ENCODE measurements around the gene TNK2. TPM values are rescaled to one million over a fixed set of nuclear protein-coding genes. Genes with fewer than 3 reads are reported as not detected.

Gene TNK2
- total and polyA plus RNA-seq, 2 of the 8 experiments (the other 6 are each of a cell fraction or from before 2014, with no cell fraction given), result 10.4 to 33.9 TPM

GRCh38 chr3:195877136-195877715, 31.1 kb downstream of the TNK2 start:
- H3K27ac ChIP-seq (ENCODE audit: low read depth, low read length), result no peak overlapping the region
- H2BK12ac ChIP-seq (ENCODE audit: low read depth, low read length), result no peak overlapping the region
- no peak overlapping the region for H3K9ac ChIP-seq (replicated peaks in 1 of 4; ENCODE audit: extremely low read depth in 1 of 4, low read depth in 3 of 4, low read length in 3 of 4)
- H3K23me2 ChIP-seq (ENCODE audit: low read depth, low read length), result no peaks in the 10 kb centered on the region
- no peak overlapping the region for H2BK5ac ChIP-seq (ENCODE audit: low read depth, low read length)
- no peaks in the 10 kb centered on the region for H3K27me3 ChIP-seq (replicated peaks in 1 of 4; ENCODE audit: control insufficient read depth in 3 of 4, extremely low read depth in 1 of 4, insufficient read depth in 3 of 4, low read length in 3 of 4)
- POLR2A ChIA-PET (ENCODE audit: partially characterized antibody), result no interaction called here
- no peak overlapping the region for H3K23ac ChIP-seq (ENCODE audit: insufficient read length)
- DNase-seq (ENCODE audit: low read depth in 1 of 2, low spot score in 2 of 2), result no peak
- FAIRE-seq, result no peak
- H3K79me1 ChIP-seq (ENCODE audit: low read depth, low read length), result peaks cover 2% of the 10 kb centered on the region; the same call in 1 of the 2 replicates
- WGBS, 2 experiments (ENCODE audit: extremely low coverage in 1 of 2, insufficient coverage in 1 of 2, insufficient read length in 1 of 2, insufficient replicate concordance in 2 of 2, low coverage in 1 of 2, low lambda C conversion rate in 2 of 2, missing lambda C conversion rate in 1 of 2), result 89% methylated on average over 10 of the region's 10 CpGs; no CpG with 5 or more reads in 1 of the 2 experiments
- no peak for TF ChIP-seq GTF2F1 (IDR thresholded peaks at IDR 0.05; ENCODE audit: borderline replicate concordance, low read depth, low read length)
- no peak for TF ChIP-seq USF2 (IDR thresholded peaks at IDR 0.05; ENCODE audit: low read length)
- TF ChIP-seq NANOG (IDR thresholded peaks at IDR 0.05; ENCODE audit: insufficient read depth, low read depth, low read length, poor library complexity, severe bottlenecking), result no peak
- no peak for TF ChIP-seq SUZ12 (IDR thresholded peaks at IDR 0.05; ENCODE audit: low read length)
- no peak for TF ChIP-seq SIN3A (conservative IDR thresholded peaks at IDR 0.05 in 1 of 2, IDR thresholded peaks at IDR 0.05 in 1 of 2; ENCODE audit: low read depth in 1 of 2, low read length in 2 of 2)
- no peak for TF ChIP-seq SP1 (IDR thresholded peaks at IDR 0.05; ENCODE audit: low read depth, low read length)
- TF ChIP-seq KDM5A (IDR thresholded peaks at IDR 0.05; ENCODE audit: low read length), result no peak
- no peak for TF ChIP-seq CEBPB (IDR thresholded peaks at IDR 0.05; ENCODE audit: low read depth, low read length)
- TF ChIP-seq HDAC2 (IDR thresholded peaks at IDR 0.05; ENCODE audit: borderline replicate concordance in 1 of 2, low read depth in 2 of 2, low read length in 2 of 2), result no peak
- no peak overlapping the region for H2BK20ac ChIP-seq (ENCODE audit: low read length)
- no peak overlapping the region for H4K5ac ChIP-seq (ENCODE audit: insufficient read length, low read depth, low read length)
- H4K8ac ChIP-seq (ENCODE audit: extremely low read depth, insufficient read depth, low read length), result no peak overlapping the region
- no peaks in the 10 kb centered on the region for H3K79me2 ChIP-seq (ENCODE audit: control insufficient read depth in 1 of 2, insufficient read depth in 2 of 2, low read length in 2 of 2)
- no peaks in the 10 kb centered on the region; a peak in 1 of 7 replicates for H3K4me1 ChIP-seq (replicated peaks in 1 of 4; ENCODE audit: control insufficient read depth in 3 of 4, insufficient read depth in 4 of 4, low read length in 3 of 4)
- H3K14ac ChIP-seq (ENCODE audit: insufficient read length), result no peak overlapping the region
- CTCF ChIA-PET (ENCODE audit: partially characterized antibody), result interaction anchor here (0.6 to 3.6 kb wide), 14 partner anchors 8 to 1097 kb away, joined by 3 to 20 read pairs (median 4); no protein-coding TSS in a partner anchor
- H2AK5ac ChIP-seq (ENCODE audit: low read depth, low read length), result no peak overlapping the region
- H4K91ac ChIP-seq (replicated peaks; ENCODE audit: insufficient read length, low read length), result no peak overlapping the region
- H3K4me2 ChIP-seq (ENCODE audit: insufficient read depth in 1 of 2, low read depth in 2 of 2, low read length in 2 of 2), result no peak overlapping the region
- H3K9me3 ChIP-seq (ENCODE audit: insufficient read depth in 2 of 2, low read depth in 1 of 2, low read length in 1 of 2), result no peaks in the 10 kb centered on the region
- H4K20me1 ChIP-seq (replicated peaks in 1 of 2; ENCODE audit: control insufficient read depth in 1 of 2, insufficient read depth in 2 of 2, low read length in 2 of 2), result peaks cover 3 to 13% of the 10 kb centered on the region in 2 experiments
- no peak overlapping the region for H2BK15ac ChIP-seq (ENCODE audit: low read length)
- H2BK120ac ChIP-seq (replicated peaks; ENCODE audit: low read depth, low read length), result no peak overlapping the region
- H3K4me3 ChIP-seq (ENCODE audit: extremely low read depth in 1 of 4, insufficient read depth in 2 of 4, low read depth in 3 of 4, low read length in 4 of 4), result no peak overlapping the region
- H3K4ac ChIP-seq (replicated peaks; ENCODE audit: insufficient read length, low read depth, low read length), result no peak overlapping the region
- no peak overlapping the region for H3K18ac ChIP-seq (ENCODE audit: extremely low read depth, low read length)
- H3K36me3 ChIP-seq (ENCODE audit: control insufficient read depth in 2 of 4, insufficient read depth in 4 of 4, low read length in 3 of 4), result peaks cover 0 to 13% (median 1%) of the 10 kb centered on the region in 4 experiments; a peak in 4 of 8 replicates
- H2AFZ ChIP-seq (ENCODE audit: low read length), result no peak overlapping the region
- no peak overlapping the region for H3K56ac ChIP-seq (replicated peaks; ENCODE audit: insufficient read length, low read depth, low read length)
